NCI-H510A (cell line): ENCODE results near the gene TMED1.

Source experiments
- DNase-seq: peaks from one replicate; lab custom pipeline; 2025; lab: John Stamatoyannopoulos, UW

Gene TMED1

GRCh38 chr19:10811391-10812111, 24.5 kb downstream of the TMED1 start:
- no peak for DNase-seq

- no peak for DNase-seq
Measured at GRCh38 chr19:10809651-10810285, 26.2 kb downstream of the TMED1 start.

GRCh38 chr19:10808937-10809649, 26.9 kb downstream of the TMED1 start:
- no peak for DNase-seq

- no peak for DNase-seq
Measured at GRCh38 chr19:10805758-10806247, 30.2 kb downstream of the TMED1 start.

- DNase-seq: no peak
Measured at GRCh38 chr19:10805065-10805757, 30.8 kb downstream of the TMED1 start.

- no peak for DNase-seq
Measured at GRCh38 chr19:10803252-10803651, 32.8 kb downstream of the TMED1 start.

- DNase-seq: no peak
Measured at GRCh38 chr19:10802479-10802878, 33.5 kb downstream of the TMED1 start.

- DNase-seq: no peak
Measured at GRCh38 chr19:10800488-10800887, 35.5 kb downstream of the TMED1 start.

GRCh38 chr19:10797541-10798256, 38.3 kb downstream of the TMED1 start:
- DNase-seq: no peak

GRCh38 chr19:10797078-10797477, 38.9 kb downstream of the TMED1 start:
- no peak for DNase-seq

GRCh38 chr19:10796653-10797052, 39.4 kb downstream of the TMED1 start:
- no peak for DNase-seq

GRCh38 chr19:10789866-10790265, 46.1 kb downstream of the TMED1 start:
- no peak for DNase-seq

GRCh38 chr19:10788146-10788545, 47.9 kb downstream of the TMED1 start:
- DNase-seq: no peak

GRCh38 chr19:10784257-10784656, 51.8 kb downstream of the TMED1 start:
- DNase-seq: no peak

- no peak for DNase-seq
Measured at GRCh38 chr19:10782795-10783194, 53.2 kb downstream of the TMED1 start.
